MM.1S (cell line): ENCODE results near the gene CARMIL1.

ENCODE experiments used
- DNase-seq: peaks from one replicate; pipeline ENCODE4 v3.0.0-alpha.2; 2015
- H2AFZ ChIP-seq: fragments of 300-600 bp; sonication (generic); 2 replicates; pipeline ENCODE4 v1.6.0; 2016; ENCODE audit warnings: antibody characterized with exemption, low read length
- H3F3A ChIP-seq: fragments of 300-600 bp; sonication (generic); 2 replicates; pipeline ENCODE4 v1.6.1; 2016; ENCODE audit warnings: mild to moderate bottlenecking, antibody characterized with exemption, low read length, moderate library complexity, mixed read lengths; ENCODE audit not compliant: insufficient read depth
- H3K27ac ChIP-seq: fragments of 300-600 bp; sonication (generic); 2 replicates; pipeline ENCODE4 v1.5.1; 2016; ENCODE audit warnings: mild to moderate bottlenecking, low read length
- H3K27me3 ChIP-seq: fragments of 300-600 bp; sonication (generic); replicated peaks from 2 replicates; pipeline ENCODE4 v1.6.0; 2016; ENCODE audit warnings: low read length; ENCODE audit not compliant: insufficient read depth
- H3K36me3 ChIP-seq: fragments of 300-600 bp; sonication (generic); replicated peaks from 2 replicates; pipeline ENCODE4 v1.6.1; 2016; ENCODE audit warnings: mild to moderate bottlenecking, low read length, mixed read lengths; ENCODE audit not compliant: insufficient read depth
- H3K4me1 ChIP-seq: fragments of 300-600 bp; sonication (generic); 2 replicates; pipeline ENCODE4 v1.6.1; 2016; ENCODE audit warnings: low read length, mixed read lengths
- H3K4me2 ChIP-seq: fragments of 300-600 bp; sonication (generic); 2 replicates; pipeline ENCODE4 v1.6.0; 2016; ENCODE audit warnings: low read depth, low read length
- H3K4me3 ChIP-seq: fragments of 300-600 bp; sonication (generic); 2 replicates; pipeline ENCODE4 v1.5.1; 2016; ENCODE audit warnings: low read length, mixed read lengths
- H3K79me2 ChIP-seq: fragments of 300-600 bp; sonication (generic); 2 replicates; pipeline ENCODE4 v1.6.1; 2016; ENCODE audit warnings: mixed run types, low read length, mixed read lengths
- H3K9ac ChIP-seq: fragments of 300-600 bp; sonication (generic); 2 replicates; pipeline ENCODE4 v1.6.1; 2016; ENCODE audit warnings: low read length, mixed read lengths
- H3K9me2 ChIP-seq: fragments of 300-600 bp; sonication (generic); replicated peaks from 2 replicates; pipeline ENCODE4 v1.6.1; 2016; ENCODE audit warnings: mild to moderate bottlenecking, low read length, mixed read lengths; ENCODE audit not compliant: insufficient read depth
- H3K9me3 ChIP-seq: fragments of 300-600 bp; sonication (generic); replicated peaks from 2 replicates; pipeline ENCODE4 v1.6.1; 2016; ENCODE audit warnings: mild to moderate bottlenecking, low read length, mixed read lengths; ENCODE audit not compliant: insufficient read depth
- H4K20me1 ChIP-seq: fragments of 300-600 bp; sonication (generic); 2 replicates; pipeline ENCODE4 v1.6.1; 2016; ENCODE audit warnings: mild to moderate bottlenecking, low read length, moderate library complexity, mixed read lengths; ENCODE audit not compliant: insufficient read depth
- EZH2 ChIP-seq: fragments of 300-600 bp; sonication (generic); optimal IDR thresholded peaks from 2 replicates; pipeline ENCODE3; 2017; ENCODE audit warnings: low read depth, mild to moderate bottlenecking, antibody characterized with exemption, low read length, mixed read lengths
- EZH2phosphoT487 ChIP-seq: fragments of 300-600 bp; sonication (generic); IDR thresholded peaks from 2 replicates; pipeline ENCODE4 v1.6.1; 2018; ENCODE audit warnings: antibody characterized with exemption, low read length
- TF ChIP-seq, protein P1 (sequence below): fragments of 300-600 bp; sonication (generic); IDR thresholded peaks from 2 replicates; pipeline ENCODE4 v1.5.1; 2016; ENCODE audit warnings: antibody characterized with exemption, low read length, mixed read lengths

CARMIL1 gene

DNA sequence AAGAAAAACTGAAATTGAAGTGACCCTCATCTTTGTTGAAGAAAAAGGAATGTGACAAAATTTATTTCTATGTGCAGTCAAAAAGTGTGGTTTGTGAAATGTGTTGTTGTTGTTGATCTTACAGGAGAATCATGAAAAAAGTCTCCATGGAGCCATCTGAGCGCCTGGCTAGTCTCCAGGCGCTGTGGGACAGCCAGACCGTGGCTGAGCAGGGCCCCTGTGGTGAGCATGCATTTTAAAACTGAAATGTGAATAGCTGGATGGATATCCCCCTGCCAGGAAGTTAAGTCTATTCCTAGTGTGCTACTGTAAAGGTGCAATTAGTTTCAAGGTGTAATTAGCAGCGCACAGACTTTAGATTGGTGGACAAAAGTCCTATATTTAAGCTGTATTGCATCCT, 170.6 kb downstream of the CARMIL1 start:
- Histone ChIP-seq H3K79me2 (no peaks in the 10 kb centered on the region), H3K4me3 (no peak overlapping the region), H3K4me2 (no peak overlapping the region), H3K27ac (no peak overlapping the region), H3K27me3 (no peaks in the 10 kb centered on the region), H3K9me2 (no peaks in the 10 kb centered on the region), H2AFZ (no peak overlapping the region), H3K36me3 (no peaks in the 10 kb centered on the region), H3K9me3 (no peaks in the 10 kb centered on the region), H3K4me1 (no peaks in the 10 kb centered on the region), H3F3A (no peaks in the 10 kb centered on the region; the same call in 1 of the 2 replicates), H4K20me1 (no peaks in the 10 kb centered on the region), H3K9ac (no peak overlapping the region)
- TF ChIP-seq EZH2, result no peak
- TF ChIP-seq, protein P1, sequence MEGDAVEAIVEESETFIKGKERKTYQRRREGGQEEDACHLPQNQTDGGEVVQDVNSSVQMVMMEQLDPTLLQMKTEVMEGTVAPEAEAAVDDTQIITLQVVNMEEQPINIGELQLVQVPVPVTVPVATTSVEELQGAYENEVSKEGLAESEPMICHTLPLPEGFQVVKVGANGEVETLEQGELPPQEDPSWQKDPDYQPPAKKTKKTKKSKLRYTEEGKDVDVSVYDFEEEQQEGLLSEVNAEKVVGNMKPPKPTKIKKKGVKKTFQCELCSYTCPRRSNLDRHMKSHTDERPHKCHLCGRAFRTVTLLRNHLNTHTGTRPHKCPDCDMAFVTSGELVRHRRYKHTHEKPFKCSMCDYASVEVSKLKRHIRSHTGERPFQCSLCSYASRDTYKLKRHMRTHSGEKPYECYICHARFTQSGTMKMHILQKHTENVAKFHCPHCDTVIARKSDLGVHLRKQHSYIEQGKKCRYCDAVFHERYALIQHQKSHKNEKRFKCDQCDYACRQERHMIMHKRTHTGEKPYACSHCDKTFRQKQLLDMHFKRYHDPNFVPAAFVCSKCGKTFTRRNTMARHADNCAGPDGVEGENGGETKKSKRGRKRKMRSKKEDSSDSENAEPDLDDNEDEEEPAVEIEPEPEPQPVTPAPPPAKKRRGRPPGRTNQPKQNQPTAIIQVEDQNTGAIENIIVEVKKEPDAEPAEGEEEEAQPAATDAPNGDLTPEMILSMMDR, result no peak
- no peak for TF ChIP-seq EZH2phosphoT487
- DNase-seq, result no peak

DNA sequence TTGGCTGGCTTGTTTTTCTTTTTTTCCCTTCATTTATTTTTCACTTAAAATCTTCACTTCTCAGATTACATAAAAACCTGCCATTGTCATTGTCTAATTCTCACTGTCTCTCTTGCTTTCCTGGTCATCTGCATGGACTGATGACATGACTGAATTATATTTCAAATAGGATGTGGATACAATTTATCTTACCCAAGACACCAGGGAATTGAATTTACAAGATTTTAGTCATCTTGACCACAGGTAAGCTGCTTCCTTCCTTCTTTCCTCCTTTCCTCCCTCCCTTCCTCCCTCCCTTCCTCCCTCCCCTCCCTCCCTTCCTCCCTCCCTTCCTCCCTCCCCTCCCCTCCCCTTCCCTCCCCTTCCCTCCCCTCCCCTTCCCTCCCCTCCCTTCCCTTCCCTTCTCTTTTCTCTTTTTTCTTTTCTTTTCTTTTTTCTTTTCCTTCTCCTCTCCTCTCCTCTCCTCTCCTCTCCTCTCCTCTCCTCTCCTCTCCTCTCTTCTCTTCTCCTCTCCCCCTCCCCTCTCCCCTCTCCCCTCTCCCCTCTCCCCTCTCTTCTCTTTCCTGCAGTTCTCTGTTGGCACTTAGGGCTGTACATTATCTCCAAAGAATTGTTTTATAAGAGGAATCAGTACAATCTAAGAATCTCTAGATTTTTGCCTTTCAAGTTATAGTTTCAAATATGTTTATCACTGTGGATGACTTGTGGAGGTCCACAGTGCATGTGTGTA, 171.5 kb downstream of the CARMIL1 start:
- H2AFZ ChIP-seq, result no peak overlapping the region
- H3K4me3 ChIP-seq, result no peak overlapping the region
- H3K36me3 ChIP-seq, result no peaks in the 10 kb centered on the region
- H3K27ac ChIP-seq, result no peak overlapping the region
- no peaks in the 10 kb centered on the region for H3K9me3 ChIP-seq
- no peak for DNase-seq
- no peaks in the 10 kb centered on the region for H3K79me2 ChIP-seq
- H3K27me3 ChIP-seq, result no peaks in the 10 kb centered on the region
- H3K9ac ChIP-seq, result no peak overlapping the region
- TF ChIP-seq EZH2phosphoT487 (no peak), EZH2 (no peak)
- TF ChIP-seq, protein P1, result no peak
- H3K4me1 ChIP-seq, result no peaks in the 10 kb centered on the region
- H3F3A ChIP-seq, result no peaks in the 10 kb centered on the region; the same call in 1 of the 2 replicates
- no peaks in the 10 kb centered on the region for H4K20me1 ChIP-seq
- H3K9me2 ChIP-seq, result no peaks in the 10 kb centered on the region
- H3K4me2 ChIP-seq, result no peak overlapping the region

DNA sequence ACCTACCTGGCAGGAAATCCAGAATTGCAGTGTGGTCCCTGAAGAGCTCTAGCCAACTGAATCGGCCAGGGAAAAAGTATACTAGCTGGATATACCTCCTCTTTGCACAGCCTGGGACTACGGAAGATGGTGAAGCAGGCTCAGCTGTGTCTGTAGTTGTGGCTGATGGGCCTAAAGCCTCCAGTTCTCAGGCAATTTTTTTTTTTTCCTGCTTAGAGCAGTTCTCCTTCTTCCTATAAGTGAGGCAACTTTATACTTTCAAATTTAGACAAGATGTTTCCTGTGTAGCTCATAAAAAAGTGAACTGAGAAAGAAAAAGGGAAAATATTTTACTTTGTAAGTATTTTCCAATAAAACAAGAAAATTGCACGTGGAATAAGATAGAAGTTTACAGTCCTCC, 172.9 kb downstream of the CARMIL1 start:
- Histone ChIP-seq H3K9me3 (no peaks in the 10 kb centered on the region), H4K20me1 (no peaks in the 10 kb centered on the region), H3K4me1 (no peaks in the 10 kb centered on the region), H3K9me2 (no peaks in the 10 kb centered on the region), H3K9ac (no peak overlapping the region), H2AFZ (no peak overlapping the region), H3K4me2 (no peak overlapping the region), H3K27ac (no peak overlapping the region), H3K4me3 (no peak overlapping the region), H3K27me3 (no peaks in the 10 kb centered on the region), H3K79me2 (no peaks in the 10 kb centered on the region), H3F3A (no peaks in the 10 kb centered on the region; the same call in 1 of the 2 replicates), H3K36me3 (no peaks in the 10 kb centered on the region)
- no peak for DNase-seq
- no peak for TF ChIP-seq EZH2
- TF ChIP-seq EZH2phosphoT487, result no peak
- TF ChIP-seq, protein P1, result no peak
